IMR-90 (cell line): ENCODE data around the gene PTGER2. TPM values are rescaled to one million over a fixed set of nuclear protein-coding genes. Genes with fewer than 3 reads are reported as not detected.

Experiments
- ATAC-seq: fragments of 200-7000 bp; cut with Tn5 transposase; 2 replicates; pipeline ENCODE4 v1.9.1; 2020; ENCODE audit warnings: low read depth, mild to moderate bottlenecking, moderate library complexity
- BruUV-seq: library from RNA; stranded (reverse); fragments of 400-500 nt; replicated peaks from 2 replicates; lab custom pipeline; 2021; lab: Mats Ljungman, UMichigan
- CTCF ChIA-PET: fragments of 300-600 bp; formaldehyde crosslinking; extraction: SDS; loops from one replicate; lab custom pipeline; 2021; ENCODE audit warnings: antibody characterized with exemption; lab: Yijun Ruan, JAX
- POLR2A ChIA-PET: fragments of 300-600 bp; sonication (Branson Sonifier 250); formaldehyde crosslinking; loops from one replicate; lab custom pipeline; 2022; ENCODE audit warnings: antibody characterized with exemption; ENCODE audit not compliant: unreplicated experiment; lab: Charles Lee
- DNase-seq: peaks from one replicate; pipeline ENCODE4 v3.0.0; 2013
- H2AFZ ChIP-seq: replicated peaks from 2 replicates; pipeline ENCODE3; 2013; ENCODE audit warnings: low read length, mild to moderate bottlenecking; ENCODE audit not compliant: poor library complexity
- H2AK5ac ChIP-seq: 2 replicates; pipeline ENCODE4 v1.6.1; 2013; ENCODE audit warnings: low read depth, low read length, inconsistent platforms
- H2AK9ac ChIP-seq: replicated peaks from 2 replicates; pipeline ENCODE3; 2013; ENCODE audit warnings: mild to moderate bottlenecking, low read depth, low read length, moderate library complexity; ENCODE audit not compliant: poor library complexity
- H2BK120ac ChIP-seq: 2 replicates; pipeline ENCODE4 v1.6.1; 2013; ENCODE audit warnings: low read depth, low read length, inconsistent platforms
- H2BK15ac ChIP-seq: 3 replicates; pipeline ENCODE4 v1.6.1; 2013; ENCODE audit warnings: low read depth, low read length, inconsistent platforms
- H2BK20ac ChIP-seq: 2 replicates; pipeline ENCODE4 v1.6.1; 2013; ENCODE audit warnings: low read depth, mild to moderate bottlenecking, inconsistent platforms, low read length, moderate library complexity
- H2BK5ac ChIP-seq: 2 replicates; pipeline ENCODE4 v1.6.1; 2013; ENCODE audit warnings: mild to moderate bottlenecking, low read depth, low read length, inconsistent platforms; ENCODE audit not compliant: poor library complexity, severe bottlenecking
- H3K14ac ChIP-seq: replicated peaks from 2 replicates; pipeline ENCODE4 v1.6.1; 2013; ENCODE audit warnings: low read depth, low read length, inconsistent platforms
- H3K18ac ChIP-seq: 2 replicates; pipeline ENCODE4 v1.6.1; 2013; ENCODE audit warnings: low read depth, low read length, control low read depth
- H3K23ac ChIP-seq: 2 replicates; pipeline ENCODE4 v1.6.1; 2013; ENCODE audit warnings: low read depth, low read length, inconsistent platforms
- H3K27ac ChIP-seq: 2 replicates; pipeline ENCODE4 v1.5.1; 2013; ENCODE audit warnings: mild to moderate bottlenecking, control low read depth, low read length; ENCODE audit not compliant: insufficient read depth
- H3K27me3 ChIP-seq: 2 replicates; pipeline ENCODE4 v1.6.1; 2013; ENCODE audit warnings: low read length; ENCODE audit not compliant: control insufficient read depth, insufficient read depth
- H3K36me3 ChIP-seq: 2 replicates; pipeline ENCODE4 v1.6.1; 2013; ENCODE audit warnings: low read length, mixed read lengths; ENCODE audit not compliant: control insufficient read depth, insufficient read depth
- H3K4ac ChIP-seq: 2 replicates; pipeline ENCODE4 v1.6.1; 2013; ENCODE audit warnings: low read depth, low read length, inconsistent platforms
- H3K4me1 ChIP-seq: 2 replicates; pipeline ENCODE4 v1.6.1; 2013; ENCODE audit warnings: low read length, mixed read lengths; ENCODE audit not compliant: control insufficient read depth, insufficient read depth
- H3K4me2 ChIP-seq: 2 replicates; pipeline ENCODE4 v1.6.1; 2013; ENCODE audit warnings: low read depth, mild to moderate bottlenecking, control low read depth, low read length, moderate library complexity
- H3K4me3 ChIP-seq: 2 replicates; pipeline ENCODE4 v1.5.1; 2013; ENCODE audit warnings: low read depth, mild to moderate bottlenecking, control low read depth, low read length, moderate library complexity; ENCODE audit not compliant: insufficient read depth
- H3K56ac ChIP-seq: 2 replicates; pipeline ENCODE4 v1.6.1; 2013; ENCODE audit warnings: low read length, inconsistent platforms; ENCODE audit not compliant: insufficient read depth; ENCODE audit errors: extremely low read depth
- H3K79me1 ChIP-seq, 2 experiments: 2 replicates each; pipeline ENCODE4 v1.6.1; 2013; ENCODE audit warnings: low read length in 2 of 2, inconsistent platforms in 1 of 2, low read depth in 1 of 2
- H3K9ac ChIP-seq: 2 replicates; pipeline ENCODE4 v1.6.1; 2013; ENCODE audit warnings: low read depth, low read length, control low read depth
- H3K9me1 ChIP-seq: 2 replicates; pipeline ENCODE4 v1.6.1; 2013; ENCODE audit warnings: low read length, inconsistent platforms; ENCODE audit not compliant: insufficient read depth
- H3K9me3 ChIP-seq: 2 replicates; pipeline ENCODE4 v1.6.1; 2013; ENCODE audit warnings: low read length; ENCODE audit not compliant: control insufficient read depth, insufficient read depth
- H4K20me1 ChIP-seq: 2 replicates; pipeline ENCODE4 v1.6.1; 2013; ENCODE audit warnings: low read length, inconsistent platforms; ENCODE audit not compliant: insufficient read depth
- H4K5ac ChIP-seq: 2 replicates; pipeline ENCODE4 v1.6.1; 2013; ENCODE audit warnings: mild to moderate bottlenecking, low read depth, low read length, control low read depth
- H4K8ac ChIP-seq, 2 experiments: 2 replicates each; pipeline ENCODE4 v1.6.1; 2013; ENCODE audit warnings: low read depth in 2 of 2, low read length in 2 of 2, control low read depth in 1 of 2, inconsistent platforms in 1 of 2
- H4K91ac ChIP-seq: 2 replicates; pipeline ENCODE4 v1.6.1; 2013; ENCODE audit warnings: low read depth, low read length, inconsistent platforms; ENCODE audit not compliant: insufficient read depth
- BHLHE40 ChIP-seq: fragments of 150-350 bp; IDR thresholded peaks from 2 replicates; pipeline ENCODE4 v1.6.1; 2016; ENCODE audit warnings: mild to moderate bottlenecking, low read depth, low read length
- CEBPB ChIP-seq: IDR thresholded peaks from 2 replicates; pipeline ENCODE4 v1.6.1; 2012; ENCODE audit warnings: low read depth, low read length, improper control_type of control experiment
- CHD1 ChIP-seq: IDR thresholded peaks from 2 replicates; pipeline ENCODE4 v1.6.1; 2012; ENCODE audit warnings: low read depth, low read length, improper control_type of control experiment
- FOS ChIP-seq: fragments of 150-350 bp; IDR thresholded peaks from 2 replicates; pipeline ENCODE4 v1.6.1; 2016; ENCODE audit warnings: low read depth, low read length
- MAFK ChIP-seq: IDR thresholded peaks from 2 replicates; pipeline ENCODE4 v1.6.1; 2012; ENCODE audit warnings: low read depth, low read length, improper control_type of control experiment
- MXI1 ChIP-seq: IDR thresholded peaks from 2 replicates; pipeline ENCODE4 v1.6.1; 2012; ENCODE audit warnings: low read depth, mild to moderate bottlenecking, low read length, moderate library complexity, borderline replicate concordance
- NFE2L2 ChIP-seq: fragments of 150-350 bp; IDR thresholded peaks from 2 replicates; pipeline ENCODE4 v1.6.1; 2016; ENCODE audit warnings: low read depth, mild to moderate bottlenecking, low read length
- POLR2A ChIP-seq: IDR thresholded peaks from 2 replicates; pipeline ENCODE4 v1.6.1; 2012; ENCODE audit warnings: mild to moderate bottlenecking, low read depth, low read length
- RAD21 ChIP-seq: IDR thresholded peaks from 2 replicates; pipeline ENCODE4 v1.6.1; 2012; ENCODE audit warnings: low read length, improper control_type of control experiment
- RCOR1 ChIP-seq: IDR thresholded peaks from 2 replicates; pipeline ENCODE4 v1.6.1; 2012; ENCODE audit warnings: mild to moderate bottlenecking, low read length, improper control_type of control experiment; ENCODE audit not compliant: insufficient replicate concordance
- SMC3 ChIP-seq: fragments of 150-350 bp; IDR thresholded peaks from 2 replicates; pipeline ENCODE4 v1.6.1; 2016; ENCODE audit warnings: low read depth, mild to moderate bottlenecking, antibody characterized with exemption, low read length, moderate library complexity
- dilution Hi-C: fragments of 300-500 bp; cut with HindIII; formaldehyde crosslinking; loops from one replicate; pipeline ENCODE4 v1.14.3; 2018; ENCODE audit warnings: low sequenced_read_pairs; ENCODE audit not compliant: unreplicated experiment
- in situ Hi-C: fragments of 300-500 bp; cut with MboI; formaldehyde crosslinking; loops from 3 replicates; pipeline ENCODE4 v1.14.3; 2019; ENCODE audit warnings: low sequenced_read_pairs, inconsistent platforms, mixed read lengths
- intact Hi-C: fragments of 100-400 bp; cut with micrococcal nuclease; formaldehyde crosslinking; loops from 2 replicates; pipeline ENCODE4 v1.10.0; 2022
- polyA plus RNA-seq, 3 experiments: library from polyadenylated mRNA; depleted of rRNA; stranded (reverse); fragments of >200 nt; gene quantifications; 2 replicates each; pipeline ENCODE4 v1.2.3, GENCODE V29; 2012; ENCODE audit warnings: low replicate concordance in 1 of 3
- total RNA-seq: library from RNA; depleted of rRNA; stranded (reverse); fragments of >200 nt; gene quantifications from 2 replicates; pipeline ENCODE4 v1.2.3, GENCODE V29; 2012
- TF ChIP-seq, protein P1 (sequence below): conservative IDR thresholded peaks from 2 replicates; pipeline ENCODE4 v1.5.1; 2012; ENCODE audit warnings: mild to moderate bottlenecking, low read depth, low read length, improper control_type of control experiment
- TF ChIP-seq, protein P2 (sequence below): fragments of 150-350 bp; IDR thresholded peaks from 2 replicates; pipeline ENCODE4 v1.6.1; 2017; ENCODE audit warnings: mild to moderate bottlenecking, antibody characterized with exemption, low read length, low read depth
- TF ChIP-seq, protein P3 (sequence below): fragments of 150-350 bp; IDR thresholded peaks from 2 replicates; pipeline ENCODE4 v1.6.1; 2016; ENCODE audit warnings: low read depth, mild to moderate bottlenecking, low read length, moderate library complexity, borderline replicate concordance

PTGER2 gene
- total and polyA plus RNA-seq, 2 of the 4 experiments (the other 2 are of a cell fraction) = 24.7 to 58.5 TPM

DNA sequence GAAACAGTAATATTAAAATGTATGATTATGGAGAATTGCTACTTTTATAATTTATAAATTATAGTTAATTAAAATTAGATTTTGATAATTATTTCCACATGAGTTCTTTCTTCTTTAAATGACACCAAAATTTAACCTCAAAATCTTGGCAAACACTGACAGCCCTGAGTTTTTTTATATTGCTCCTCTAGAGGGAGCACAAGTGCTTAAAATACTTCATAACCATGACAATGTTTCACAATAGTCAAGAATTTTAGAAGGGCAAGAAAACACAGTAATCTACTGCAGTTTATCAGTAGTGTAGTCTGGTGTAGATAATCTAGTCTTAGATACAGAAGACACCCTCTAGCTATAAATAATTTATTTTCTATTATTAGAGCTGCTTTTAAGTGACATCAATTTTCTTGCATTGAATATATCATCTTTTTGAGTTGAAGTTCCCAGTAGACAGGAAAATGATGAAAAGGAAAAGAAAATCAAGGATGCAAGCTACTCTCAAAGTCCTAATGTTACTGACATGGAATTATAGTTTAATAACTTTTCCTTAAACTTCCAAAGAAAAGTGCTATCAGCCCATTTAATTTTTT, 14.3 kb upstream of the PTGER2 start:
- no peak overlapping the region for H3K14ac ChIP-seq
- no peak overlapping the region for H4K8ac ChIP-seq
- no TSS peak for BruUV-seq
- no peaks in the 10 kb centered on the region for H3K36me3 ChIP-seq
- H3K56ac ChIP-seq = no peak overlapping the region
- H3K4me2 ChIP-seq = no peak overlapping the region
- CTCF ChIA-PET = interaction anchor here (0.6 to 2.1 kb wide), 9 partner anchors 9 to 474 kb away, joined by 3 to 12 read pairs (median 3); no protein-coding TSS in a partner anchor
- H4K5ac ChIP-seq = no peak overlapping the region
- no peak overlapping the region for H3K18ac ChIP-seq
- H3K9me1 ChIP-seq = 0 out of 2 replicates have a peak, but pooled peaks cover 3% of the 10 kb centered on the region
- no peak overlapping the region for H4K91ac ChIP-seq
- H3K23ac ChIP-seq = no peak overlapping the region
- no peak overlapping the region for H3K4ac ChIP-seq
- no peak overlapping the region for H2BK15ac ChIP-seq
- H3K4me1 ChIP-seq = no peaks in the 10 kb centered on the region
- no peak overlapping the region for H2BK120ac ChIP-seq
- no peak overlapping the region for H2BK5ac ChIP-seq
- H2BK20ac ChIP-seq = no peak overlapping the region
- peak; percentile 71 for DNase-seq
- H3K9me3 ChIP-seq = no peaks in the 10 kb centered on the region
- H4K20me1 ChIP-seq = no peaks in the 10 kb centered on the region
- H3K79me1 ChIP-seq = no peaks in the 10 kb centered on the region
- H2AK9ac ChIP-seq = no peak overlapping the region
- peak; percentile 82 for ATAC-seq
- in situ Hi-C loops = loop anchor here (5.0 to 25.0 kb wide), 2 partner anchors 173 to 388 kb away; partner anchors contain the start of gene ERO1A
- dilution Hi-C loops = no loop called here
- no peak overlapping the region for H2AFZ ChIP-seq
- TF ChIP-seq CEBPB = peak; percentile 97
- TF ChIP-seq RAD21 = peak; percentile 85
- TF ChIP-seq, protein P1, sequence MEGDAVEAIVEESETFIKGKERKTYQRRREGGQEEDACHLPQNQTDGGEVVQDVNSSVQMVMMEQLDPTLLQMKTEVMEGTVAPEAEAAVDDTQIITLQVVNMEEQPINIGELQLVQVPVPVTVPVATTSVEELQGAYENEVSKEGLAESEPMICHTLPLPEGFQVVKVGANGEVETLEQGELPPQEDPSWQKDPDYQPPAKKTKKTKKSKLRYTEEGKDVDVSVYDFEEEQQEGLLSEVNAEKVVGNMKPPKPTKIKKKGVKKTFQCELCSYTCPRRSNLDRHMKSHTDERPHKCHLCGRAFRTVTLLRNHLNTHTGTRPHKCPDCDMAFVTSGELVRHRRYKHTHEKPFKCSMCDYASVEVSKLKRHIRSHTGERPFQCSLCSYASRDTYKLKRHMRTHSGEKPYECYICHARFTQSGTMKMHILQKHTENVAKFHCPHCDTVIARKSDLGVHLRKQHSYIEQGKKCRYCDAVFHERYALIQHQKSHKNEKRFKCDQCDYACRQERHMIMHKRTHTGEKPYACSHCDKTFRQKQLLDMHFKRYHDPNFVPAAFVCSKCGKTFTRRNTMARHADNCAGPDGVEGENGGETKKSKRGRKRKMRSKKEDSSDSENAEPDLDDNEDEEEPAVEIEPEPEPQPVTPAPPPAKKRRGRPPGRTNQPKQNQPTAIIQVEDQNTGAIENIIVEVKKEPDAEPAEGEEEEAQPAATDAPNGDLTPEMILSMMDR = peak; percentile 81
- no peak for TF ChIP-seq FOS
- TF ChIP-seq CHD1 = no peak
- TF ChIP-seq MXI1 = no peak
- TF ChIP-seq, protein P2, sequence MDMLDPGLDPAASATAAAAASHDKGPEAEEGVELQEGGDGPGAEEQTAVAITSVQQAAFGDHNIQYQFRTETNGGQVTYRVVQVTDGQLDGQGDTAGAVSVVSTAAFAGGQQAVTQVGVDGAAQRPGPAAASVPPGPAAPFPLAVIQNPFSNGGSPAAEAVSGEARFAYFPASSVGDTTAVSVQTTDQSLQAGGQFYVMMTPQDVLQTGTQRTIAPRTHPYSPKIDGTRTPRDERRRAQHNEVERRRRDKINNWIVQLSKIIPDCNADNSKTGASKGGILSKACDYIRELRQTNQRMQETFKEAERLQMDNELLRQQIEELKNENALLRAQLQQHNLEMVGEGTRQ = no peak
- TF ChIP-seq MAFK = no peak
- no peak for TF ChIP-seq BHLHE40
- no peak for TF ChIP-seq NFE2L2
- no peak for TF ChIP-seq POLR2A
- TF ChIP-seq SMC3 = peak; percentile 84
- TF ChIP-seq, protein P3, sequence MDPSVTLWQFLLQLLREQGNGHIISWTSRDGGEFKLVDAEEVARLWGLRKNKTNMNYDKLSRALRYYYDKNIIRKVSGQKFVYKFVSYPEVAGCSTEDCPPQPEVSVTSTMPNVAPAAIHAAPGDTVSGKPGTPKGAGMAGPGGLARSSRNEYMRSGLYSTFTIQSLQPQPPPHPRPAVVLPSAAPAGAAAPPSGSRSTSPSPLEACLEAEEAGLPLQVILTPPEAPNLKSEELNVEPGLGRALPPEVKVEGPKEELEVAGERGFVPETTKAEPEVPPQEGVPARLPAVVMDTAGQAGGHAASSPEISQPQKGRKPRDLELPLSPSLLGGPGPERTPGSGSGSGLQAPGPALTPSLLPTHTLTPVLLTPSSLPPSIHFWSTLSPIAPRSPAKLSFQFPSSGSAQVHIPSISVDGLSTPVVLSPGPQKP = no peak
- TF ChIP-seq RCOR1 = no peak
- intact Hi-C loops = loop anchor here (1.0 to 5.0 kb wide), 2 partner anchors 174 to 393 kb away; no protein-coding TSS in a partner anchor
- POLR2A ChIA-PET = no interaction called here
- H3K27me3 ChIP-seq = no peaks in the 10 kb centered on the region
- no peak overlapping the region for H2AK5ac ChIP-seq
- H3K27ac ChIP-seq = no peak overlapping the region
- no peak overlapping the region for H3K4me3 ChIP-seq
- H3K9ac ChIP-seq = no peak overlapping the region
